Left ventricle myocardium superior (tissue), 1 donor: ENCODE data around the gene AKR1C8. TPM values are rescaled to one million over a fixed set of nuclear protein-coding genes. Genes with fewer than 3 reads are reported as not detected.
"Not testable (repeated sequence)": the region's sequence is repeated elsewhere in the genome, so short reads cannot be mapped to it uniquely, and the experiment has no call there.

ENCODE experiments used
- ATAC-seq: fragments of 200-7000 bp; cut with Tn5 transposase; one replicate; pipeline ENCODE4 v1.9.1; 2020; ENCODE audit warnings: mild to moderate bottlenecking, moderate library complexity
- DNase-seq: peaks from one replicate; pipeline ENCODE4 v3.0.0-alpha.2; 2020
- intact Hi-C: fragments of 100-400 bp; cut with micrococcal nuclease; formaldehyde crosslinking; loops from one replicate; pipeline ENCODE4 v1.11.0; 2022
- total RNA-seq: library from RNA; stranded (reverse); fragmentation: NEBNext Ultra II Directional; extraction: Animal tissue kit (Norgen Biotek cat#: 25700); gene quantifications from one replicate; pipeline ENCODE4 v1.2.1, GENCODE V29; 2021
- donor health status: DM: no; HTN: yes; CAD: no; lungs with severe emphysema.

The AKR1C8 gene
- total RNA-seq, 1 donor from 2014 or later: 0.25 TPM

- DNase-seq, ATAC-seq, intact Hi-C loops: not testable (repeated sequence)
These were observed 4.4 kb downstream of the AKR1C8 start for GRCh38 chr10:5180503-5180902.

GRCh38 chr10:5175581-5175980 lies 9.4 kb downstream of the AKR1C8 start:
- intact Hi-C loops, ATAC-seq, DNase-seq: not testable (repeated sequence)

DNA sequence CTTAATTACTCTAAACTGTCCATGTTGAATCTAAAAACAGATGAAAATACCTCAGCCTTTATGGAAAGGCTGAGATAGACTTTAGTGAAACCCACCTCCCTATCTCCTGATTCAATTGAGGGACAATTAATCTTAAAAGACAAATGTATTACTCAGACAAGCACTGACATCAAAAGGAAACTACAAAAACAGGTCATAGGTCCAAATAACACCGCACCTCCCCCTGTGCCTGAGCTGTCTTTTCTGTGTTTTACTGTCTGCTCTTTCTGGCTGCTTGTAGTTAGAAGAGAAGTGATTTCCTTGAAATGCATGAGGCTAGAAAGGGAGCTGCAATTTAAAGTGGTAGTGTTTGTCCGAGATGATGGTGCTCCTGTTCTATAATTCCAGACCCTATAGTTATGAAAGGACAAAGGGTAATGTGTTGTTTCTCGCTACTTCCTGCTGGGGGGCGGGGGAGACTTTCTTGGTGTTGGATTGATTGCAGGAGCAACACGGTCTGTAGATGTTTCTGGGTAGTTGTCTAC lies 16.0 kb downstream of the AKR1C8 start:
- intact Hi-C loops: no loop called here
- DNase-seq (no peak), ATAC-seq (no peak)

DNA sequence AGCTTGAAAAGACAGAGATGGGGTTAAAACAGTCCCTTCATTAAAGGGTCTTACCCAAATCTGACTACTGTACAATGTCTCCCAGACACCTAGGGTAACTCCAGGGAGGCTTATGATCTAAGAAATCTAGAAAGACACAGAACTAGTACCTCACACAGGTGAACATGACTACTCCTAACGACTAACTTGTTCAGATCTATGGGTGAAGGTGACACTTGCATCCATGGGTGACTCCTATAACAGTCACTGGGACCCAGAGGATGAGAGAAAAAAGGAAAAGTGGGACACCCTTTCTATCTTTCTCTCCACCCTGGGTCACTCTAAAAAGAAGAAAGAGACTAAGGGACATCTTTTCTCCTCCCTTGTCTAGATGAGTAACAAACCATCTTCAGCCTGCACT lies 19.2 kb downstream of the AKR1C8 start:
- intact Hi-C loops: no loop called here
- ATAC-seq: no peak
- DNase-seq: no peak

- DNase-seq (no peak), ATAC-seq (no peak)
- intact Hi-C loops: no loop called here
These were observed 21.5 kb downstream of the AKR1C8 start for GRCh38 chr10:5163487-5163886.

- no peak for ATAC-seq
- intact Hi-C loops: no loop called here
- DNase-seq: no peak
These were observed 25.8 kb downstream of the AKR1C8 start for GRCh38 chr10:5159126-5159525.

DNA sequence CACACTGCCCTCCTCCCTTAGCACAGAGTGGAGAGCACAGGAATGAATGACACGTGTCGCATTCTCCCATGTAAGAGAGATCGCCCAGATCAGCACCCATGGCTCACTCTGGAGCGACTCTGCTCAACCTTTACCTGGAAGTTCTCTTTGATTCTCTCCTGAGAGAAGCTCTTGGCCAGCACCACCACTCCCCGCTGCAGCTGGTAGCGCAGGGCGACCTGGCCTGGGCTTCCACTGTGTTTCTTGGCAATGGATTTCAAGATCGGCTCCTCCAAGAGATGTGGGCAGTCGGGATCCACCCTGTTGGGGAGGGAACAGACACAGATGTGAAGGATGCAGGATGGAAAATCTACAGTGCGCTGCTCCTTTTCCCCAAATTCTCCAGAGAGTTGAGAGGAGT lies 27.4 kb downstream of the AKR1C8 start:
- intact Hi-C loops: no loop called here
- ATAC-seq (no peak), DNase-seq (no peak)

DNA sequence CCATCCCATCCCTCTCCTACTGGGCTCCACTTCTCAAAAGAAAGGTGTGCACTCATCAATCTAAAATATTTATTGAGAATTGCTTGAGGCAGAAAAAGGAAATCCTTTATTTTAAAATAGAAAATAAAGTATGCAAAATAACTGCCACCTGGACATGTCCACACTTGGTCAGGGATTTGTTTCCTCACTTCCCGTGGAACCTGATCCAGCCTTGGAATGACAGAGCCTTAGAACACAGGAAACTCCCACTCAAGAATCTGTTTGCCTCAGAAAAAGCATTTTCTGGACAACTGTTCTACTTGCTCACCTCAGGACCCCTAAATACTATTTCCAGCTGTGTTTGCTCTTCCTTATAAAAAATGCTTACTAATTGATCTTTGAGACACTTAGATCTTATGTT lies 29.0 kb downstream of the AKR1C8 start:
- DNase-seq (no peak), ATAC-seq (no peak)
- intact Hi-C loops: no loop called here

DNA sequence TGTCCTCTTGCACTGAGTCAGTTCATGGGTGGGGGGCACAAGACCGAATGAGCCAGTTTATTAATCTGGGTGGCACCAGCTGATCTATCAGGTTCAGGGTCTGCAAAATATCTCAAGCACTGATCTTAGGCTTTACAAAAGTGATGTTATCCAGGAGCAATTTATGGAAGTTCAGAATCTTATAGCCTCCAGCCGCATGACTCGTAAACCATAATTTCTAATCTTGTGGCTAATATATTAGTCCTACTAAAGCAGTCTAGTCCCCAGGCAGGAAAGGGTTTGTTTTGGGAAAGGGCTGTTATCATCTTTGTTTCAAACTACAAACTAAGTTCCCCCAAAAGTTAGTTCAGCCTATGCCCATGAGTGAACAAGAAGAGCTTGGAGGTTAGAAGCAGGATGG lies 33.9 kb downstream of the AKR1C8 start:
- ATAC-seq (no peak), DNase-seq (no peak)
- intact Hi-C loops: no loop called here

DNA sequence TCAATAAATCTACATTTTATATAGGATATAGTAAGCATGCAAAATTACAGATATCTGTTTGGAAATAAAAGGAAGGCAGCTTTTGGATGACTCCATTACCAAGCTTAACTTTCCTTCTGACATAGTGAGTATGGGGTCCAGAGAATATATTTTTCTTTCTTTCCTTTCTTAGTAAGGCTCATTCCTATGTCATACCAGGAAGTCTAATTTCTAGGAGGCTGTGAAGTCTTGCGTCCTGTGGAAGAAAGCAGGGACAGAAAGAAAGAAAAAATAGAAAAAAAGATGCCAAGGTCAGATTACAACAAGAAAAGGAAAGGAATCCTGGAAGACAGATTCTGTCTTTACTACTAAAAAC lies 36.3 kb downstream of the AKR1C8 start:
- DNase-seq (no peak), ATAC-seq (no peak)
- intact Hi-C loops: no loop called here

GRCh38 chr10:5147981-5148677 lies 36.8 kb downstream of the AKR1C8 start:
- no peak for ATAC-seq
- intact Hi-C loops: no loop called here
- no peak for DNase-seq

DNA sequence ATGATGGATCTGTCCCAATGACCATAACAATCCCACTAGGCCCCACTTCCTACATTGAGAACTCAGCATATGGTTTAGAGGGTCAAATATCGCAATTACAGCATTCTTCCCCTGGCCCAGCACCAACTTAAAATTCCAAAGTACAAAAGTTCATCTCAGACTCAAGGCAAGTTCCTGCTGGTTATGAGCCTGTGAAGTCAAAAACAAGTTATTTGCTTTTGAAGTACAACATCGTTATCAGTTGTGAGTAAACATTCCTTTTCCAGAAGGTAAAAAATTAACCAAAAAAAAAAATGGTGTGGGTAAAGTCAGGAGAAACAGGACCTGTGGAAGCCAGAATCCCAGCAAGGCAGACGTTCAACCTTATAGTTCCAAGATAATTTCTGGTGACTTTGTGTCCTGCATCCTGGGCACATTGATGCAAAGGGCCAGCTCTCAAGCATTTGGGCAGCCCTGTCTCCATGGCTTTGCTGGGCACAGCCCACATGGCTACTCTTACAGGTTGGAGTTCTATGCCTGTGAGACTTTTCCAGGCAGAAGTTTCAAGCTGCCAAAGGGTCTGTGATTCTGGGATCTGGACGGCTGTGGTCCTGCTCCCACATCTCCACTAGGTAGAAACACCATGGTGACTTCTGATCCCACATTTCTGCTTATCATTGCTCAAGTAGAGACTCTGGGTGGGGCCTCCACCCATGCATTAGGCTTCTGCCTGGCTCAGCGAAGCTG lies 37.5 kb downstream of the AKR1C8 start:
- intact Hi-C loops: no loop called here
- ATAC-seq: no peak
- no peak for DNase-seq

DNA sequence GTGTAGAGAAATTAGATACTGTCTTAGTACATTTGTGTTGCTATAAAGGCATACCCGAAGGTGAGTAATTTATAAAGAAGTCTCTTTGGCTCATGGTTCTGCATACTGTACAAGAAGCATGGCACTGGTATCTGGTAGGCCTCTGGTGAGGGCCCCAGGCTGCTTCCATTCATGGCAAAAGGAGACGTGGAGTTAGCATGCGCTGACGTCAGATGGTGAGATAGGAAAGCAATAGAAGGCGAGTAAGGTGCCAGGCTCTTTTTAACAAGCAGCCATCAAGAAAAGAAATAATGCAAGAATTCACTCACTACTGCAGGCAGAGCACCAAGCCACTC lies 38.1 kb downstream of the AKR1C8 start:
- DNase-seq (no peak), ATAC-seq (no peak)
- intact Hi-C loops: no loop called here

DNA sequence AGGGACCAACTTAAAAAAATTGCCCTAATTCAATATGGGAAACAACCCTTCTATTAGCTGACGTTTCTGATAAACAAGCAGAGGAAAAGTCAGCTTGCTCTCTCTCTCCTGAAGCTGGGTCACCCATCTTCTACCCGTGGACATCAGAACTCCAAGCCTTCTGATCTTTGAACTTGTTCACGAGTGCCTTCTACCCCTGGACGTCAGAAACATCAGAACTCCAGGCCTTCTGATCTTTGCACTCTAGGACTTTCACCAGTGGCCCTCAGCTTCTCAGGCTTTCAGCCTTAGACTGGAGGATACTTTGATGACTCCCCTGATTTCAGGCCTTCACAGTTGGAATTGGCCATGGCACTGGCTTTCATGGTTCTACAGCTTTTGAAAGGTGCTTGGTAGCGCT lies 41.8 kb downstream of the AKR1C8 start:
- ATAC-seq: no peak
- intact Hi-C loops: no loop called here

DNA sequence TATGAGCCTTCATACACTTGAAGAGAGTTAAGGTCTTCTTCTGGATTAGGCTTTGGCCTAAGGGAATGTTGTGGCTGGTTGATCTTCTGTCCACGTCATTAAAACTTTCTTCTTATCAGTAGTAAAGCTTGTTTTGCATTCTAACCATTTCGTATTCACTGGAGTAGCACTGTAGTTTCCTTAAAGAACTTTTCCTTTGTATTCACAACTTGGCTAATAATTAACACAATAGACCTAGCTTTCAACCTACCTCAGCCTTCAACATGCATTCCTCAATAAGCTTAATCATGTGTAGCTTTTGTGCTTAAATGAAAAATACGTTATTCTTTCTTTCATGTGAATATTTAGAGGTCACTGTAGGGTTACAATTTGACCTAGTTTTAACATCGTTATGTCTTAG lies 42.8 kb downstream of the AKR1C8 start:
- DNase-seq: no peak
- intact Hi-C loops: no loop called here

More for the DNA sequence above, 41.8 kb downstream of the AKR1C8 start:
- DNase-seq: no peak

DNA sequence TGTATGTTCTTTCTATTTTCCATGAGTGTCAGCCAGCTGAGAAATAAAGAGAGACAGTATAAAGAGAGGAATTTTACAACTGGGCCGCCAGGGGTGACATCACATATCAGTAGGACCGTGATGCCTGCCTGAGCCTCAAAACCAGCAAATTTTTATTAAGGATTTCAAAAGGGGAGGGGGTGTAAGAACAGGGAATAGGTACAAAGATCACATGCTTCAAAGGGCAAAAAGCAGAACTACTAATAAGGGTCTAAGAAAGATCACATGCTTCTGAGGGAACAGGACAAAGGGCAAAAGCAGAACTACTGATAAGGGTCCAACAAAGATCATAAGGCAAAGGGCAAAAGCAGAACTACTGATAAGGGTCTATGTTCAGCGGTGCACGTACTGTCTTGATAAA lies 47.3 kb downstream of the AKR1C8 start:
- ATAC-seq, intact Hi-C loops, DNase-seq: not testable (repeated sequence)

More for the DNA sequence above, 42.8 kb downstream of the AKR1C8 start:
- no peak for ATAC-seq

DNA sequence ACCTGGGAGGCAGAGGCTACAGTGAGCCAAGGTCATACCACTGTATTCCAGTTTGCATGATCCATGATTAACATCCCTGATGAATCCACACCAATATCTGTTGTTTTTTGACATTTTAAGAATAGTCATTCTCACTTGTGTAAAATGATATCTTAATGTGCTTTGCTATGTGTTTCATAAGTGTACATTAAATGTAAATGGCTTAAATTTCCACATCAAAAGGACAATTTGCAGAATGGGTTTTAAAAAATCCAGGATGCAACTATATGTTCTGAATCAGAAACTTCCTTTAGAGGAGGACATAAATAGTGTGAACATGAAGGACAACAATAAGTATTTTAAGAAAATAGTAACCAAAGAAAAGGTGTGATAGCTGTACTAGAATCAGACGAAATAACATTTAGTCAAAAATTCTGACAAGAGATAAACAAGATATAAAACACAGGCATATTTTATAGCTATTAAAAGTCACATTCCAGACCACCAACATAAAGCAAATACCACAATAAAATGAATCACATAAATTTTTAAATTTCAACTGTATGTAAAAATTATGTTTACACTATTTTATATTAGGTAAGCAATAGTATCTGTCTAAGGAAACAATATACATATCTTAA lies 48.4 kb downstream of the AKR1C8 start:
- ATAC-seq (no peak), DNase-seq (no peak)
- intact Hi-C loops: no loop called here

GRCh38 chr10:5135581-5135980 lies 49.4 kb downstream of the AKR1C8 start:
- no peak for DNase-seq
- ATAC-seq: no peak
- intact Hi-C loops: no loop called here

DNA sequence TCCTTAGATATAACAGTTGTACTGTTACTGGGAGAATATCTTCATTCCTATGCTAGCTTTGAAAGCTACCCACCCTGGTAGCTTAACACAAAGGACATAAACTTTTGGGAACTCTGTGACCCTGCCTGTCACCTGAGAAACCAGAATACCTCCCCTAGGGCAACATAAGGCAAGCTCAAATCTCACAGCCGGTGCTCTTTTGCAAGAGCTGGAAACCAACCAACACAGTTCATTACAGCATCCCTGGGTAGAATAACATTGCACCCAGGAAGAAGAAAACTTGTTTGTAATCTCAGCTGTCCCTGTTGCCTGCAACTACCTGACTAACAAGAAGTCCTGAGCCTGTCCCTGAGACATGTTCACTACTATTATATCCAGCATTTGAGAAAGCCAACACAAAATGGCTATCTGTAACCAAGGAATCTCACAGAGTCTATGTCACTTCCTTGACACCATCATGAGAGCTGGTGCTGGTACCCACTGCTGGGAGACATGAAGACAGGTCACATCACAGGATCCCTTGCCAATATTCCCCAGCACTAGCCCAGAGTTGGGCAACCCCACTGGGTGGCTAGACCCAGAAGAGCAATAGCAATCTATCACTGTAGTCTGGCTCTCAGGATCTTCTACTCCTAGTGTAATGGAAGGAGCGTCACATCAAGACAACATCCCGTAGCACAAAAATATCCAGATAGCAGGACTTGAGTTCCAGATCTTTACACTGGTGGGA lies 59.5 kb downstream of the AKR1C8 start:
- DNase-seq (no peak), ATAC-seq (no peak)
- intact Hi-C loops: no loop called here

DNA sequence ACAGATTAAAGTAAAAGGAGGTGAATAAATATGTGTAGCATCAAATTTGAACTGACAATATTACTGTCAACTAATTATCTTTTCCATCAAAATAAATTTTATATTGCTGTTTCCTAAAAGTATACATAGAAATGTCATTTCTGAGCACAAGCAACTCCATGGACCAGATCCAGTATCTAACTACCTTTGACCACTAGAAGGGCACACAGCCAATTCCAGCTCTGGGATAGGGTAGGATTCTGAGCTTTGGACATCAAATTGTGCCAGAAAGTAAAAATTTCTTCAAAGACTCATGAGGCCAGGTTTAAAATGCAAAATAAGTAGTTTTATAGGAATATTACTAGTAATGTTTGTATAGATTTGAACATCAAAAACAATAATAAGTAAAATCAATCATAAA lies 61.1 kb downstream of the AKR1C8 start:
- no peak for DNase-seq
- no peak for ATAC-seq
- intact Hi-C loops: no loop called here
